ENCODE results near the gene UNKL.
"Not testable (repeated sequence)": the region's sequence is repeated elsewhere in the genome, so short reads cannot be mapped to it uniquely, and the experiment has no call there.

The UNKL gene

GRCh38 chr16:1445518-1446203, 31.2 kb upstream of the UNKL start:
- DNase-seq (ENCODE audit: low read depth in 1 of 2, low spot score in 1 of 2) = no peak

- no peak for DNase-seq (ENCODE audit: low read depth in 1 of 2, low spot score in 1 of 2)
These were observed 30.4 kb upstream of the UNKL start for GRCh38 chr16:1444730-1445517.

GRCh38 chr16:1443980-1444729, 29.7 kb upstream of the UNKL start, which contains the start of gene CCDC154:
Gene CCDC154, minus strand, starts transcription at chr16:1444556. Its CDS starts 234 bp downstream, at chr16:1444322.
- DNase-seq (ENCODE audit: low read depth in 1 of 2, low spot score in 1 of 2) = no peak

GRCh38 chr16:1443403-1443973, 29.0 kb upstream of the UNKL start:
- no peak for DNase-seq (ENCODE audit: low read depth in 1 of 2, low spot score in 1 of 2)

- no peak for DNase-seq (ENCODE audit: low read depth in 1 of 2, low spot score in 1 of 2)
These were observed 28.2 kb upstream of the UNKL start for GRCh38 chr16:1442697-1443096.

GRCh38 chr16:1441391-1441829, 26.9 kb upstream of the UNKL start:
- no peak for DNase-seq (ENCODE audit: low read depth in 1 of 2, low spot score in 1 of 2)

GRCh38 chr16:1439699-1440074, 25.2 kb upstream of the UNKL start:
- not testable (repeated sequence) for DNase-seq (ENCODE audit: low read depth in 1 of 2, low spot score in 1 of 2)

GRCh38 chr16:1439058-1439698, 24.7 kb upstream of the UNKL start:
- DNase-seq (ENCODE audit: low read depth in 1 of 2, low spot score in 1 of 2) = no peak

- no peak for DNase-seq (ENCODE audit: low read depth in 1 of 2, low spot score in 1 of 2)
These were observed 23.9 kb upstream of the UNKL start for GRCh38 chr16:1438229-1439057.

- DNase-seq (ENCODE audit: low read depth in 1 of 2, low spot score in 1 of 2) = no peak
These were observed 23.1 kb upstream of the UNKL start for GRCh38 chr16:1437606-1438005.

- no peak for DNase-seq (ENCODE audit: low read depth in 1 of 2, low spot score in 1 of 2)
These were observed 22.3 kb upstream of the UNKL start for GRCh38 chr16:1436731-1437355.

GRCh38 chr16:1435921-1436697, 21.6 kb upstream of the UNKL start:
- DNase-seq (ENCODE audit: low read depth in 1 of 2, low spot score in 1 of 2) = no peak

- DNase-seq (ENCODE audit: low read depth in 1 of 2, low spot score in 1 of 2) = no peak
These were observed 20.4 kb upstream of the UNKL start for GRCh38 chr16:1434644-1435592.

- no peak for DNase-seq (ENCODE audit: low read depth in 1 of 2, low spot score in 1 of 2)
These were observed 19.3 kb upstream of the UNKL start for GRCh38 chr16:1433756-1434155.

GRCh38 chr16:1433263-1433560, 18.7 kb upstream of the UNKL start:
- no peak for DNase-seq (ENCODE audit: low read depth in 1 of 2, low spot score in 1 of 2)

GRCh38 chr16:1432388-1433262, 18.1 kb upstream of the UNKL start:
- no peak for DNase-seq (ENCODE audit: low read depth in 1 of 2, low spot score in 1 of 2)
